Keratinocyte (primary cell): ENCODE data around the gene SREK1IP1. TPM values are rescaled to one million over a fixed set of nuclear protein-coding genes. Genes with fewer than 3 reads are reported as not detected.

ENCODE experiments used
- DNase-seq: peaks from one replicate; pipeline ENCODE4 v3.0.0-alpha.2; 2011; ENCODE audit warnings: low read depth, missing footprints, low spot score
- FAIRE-seq: peaks from 2 replicates; lab custom pipeline; 2011; peaks lifted over from hg19 to GRCh38; lab: Jason Lieb, UNC
- H2AFZ ChIP-seq: 2 replicates; pipeline ENCODE4 v1.6.0; 2012; ENCODE audit warnings: low read length, control low read depth, inconsistent platforms; ENCODE audit not compliant: control insufficient read depth
- H3K27ac ChIP-seq: 2 replicates; pipeline ENCODE4 v1.5.1; 2011; ENCODE audit warnings: low read length; ENCODE audit not compliant: control insufficient read depth, insufficient read depth
- H3K27me3 ChIP-seq: 3 replicates; pipeline ENCODE4 v1.6.0; 2011; ENCODE audit warnings: low read length; ENCODE audit not compliant: control insufficient read depth, insufficient read depth; ENCODE audit errors: extremely low read depth
- H3K36me3 ChIP-seq, 2 experiments: 2 replicates in 1 of 2; 3 replicates in 1 of 2; pipeline ENCODE4 v1.5.1; 2011; ENCODE audit warnings: low read length in 2 of 2, mild to moderate bottlenecking in 1 of 2; ENCODE audit not compliant: control insufficient read depth in 2 of 2, insufficient read depth in 2 of 2; ENCODE audit errors: extremely low read depth in 1 of 2
- H3K4me1 ChIP-seq: 3 replicates; pipeline ENCODE4 v1.5.1; 2011; ENCODE audit warnings: low read length; ENCODE audit not compliant: control insufficient read depth, insufficient read depth; ENCODE audit errors: extremely low read depth
- H3K4me2 ChIP-seq: 3 replicates; pipeline ENCODE4 v1.6.0; 2011; ENCODE audit warnings: low read depth, low read length; ENCODE audit not compliant: control insufficient read depth, insufficient read depth; ENCODE audit errors: extremely low read depth
- H3K4me3 ChIP-seq, 3 experiments: fragments of 200-600 bp in 1 of 3; sonication (generic) in 1 of 3; 2 replicates in 2 of 3; 3 replicates in 1 of 3; pipeline ENCODE4 v1.5.1; 2011 to 2016; ENCODE audit warnings: low read length in 3 of 3, mild to moderate bottlenecking in 3 of 3, control low read depth in 2 of 3, inconsistent platforms in 1 of 3, low read depth in 1 of 3, mixed read lengths in 1 of 3, mixed run types in 1 of 3, moderate library complexity in 1 of 3; ENCODE audit not compliant: control insufficient read depth in 2 of 3, insufficient read depth in 2 of 3; ENCODE audit errors: extremely low read depth in 1 of 3
- H3K79me2 ChIP-seq: 2 replicates; pipeline ENCODE4 v1.6.0; 2012; ENCODE audit warnings: low read length; ENCODE audit not compliant: control insufficient read depth, insufficient read depth
- H3K9ac ChIP-seq: 3 replicates; pipeline ENCODE4 v1.6.0; 2011; ENCODE audit warnings: low read length; ENCODE audit not compliant: control insufficient read depth, insufficient read depth; ENCODE audit errors: extremely low read depth
- H3K9me1 ChIP-seq: 3 replicates; pipeline ENCODE4 v1.6.0; 2011; ENCODE audit warnings: low read length; ENCODE audit not compliant: control insufficient read depth, insufficient read depth; ENCODE audit errors: extremely low read depth
- H3K9me3 ChIP-seq: 2 replicates; pipeline ENCODE4 v1.5.1; 2012; ENCODE audit warnings: low read depth, low read length; ENCODE audit not compliant: control insufficient read depth
- H4K20me1 ChIP-seq: 3 replicates; pipeline ENCODE4 v1.6.0; 2011; ENCODE audit warnings: low read length; ENCODE audit not compliant: control insufficient read depth, insufficient read depth; ENCODE audit errors: extremely low read depth
- EZH2 ChIP-seq: IDR thresholded peaks from one replicate; pipeline ENCODE4 v1.6.1; 2012; ENCODE audit warnings: inconsistent platforms, mild to moderate bottlenecking, low read length, moderate library complexity
- dilution Hi-C: fragments of 300-500 bp; cut with MboI; formaldehyde crosslinking; loops from one replicate; pipeline ENCODE4 v1.7.0; 2020; ENCODE audit warnings: low sequenced_read_pairs; ENCODE audit not compliant: extremely low pct_ligation_motif_present
- polyA plus RNA-seq, 5 experiments: library from polyadenylated mRNA; depleted of rRNA in 3 of 5; stranded (reverse) in 3 of 5; stranded (forward) in 1 of 5; unstranded in 1 of 5; fragments of >200 nt; gene quantifications; 1 replicate in 1 of 5; 2 replicates in 3 of 5; 3 replicates in 1 of 5; pipeline versions ENCODE4 v1.2.1 to v1.2.3, GENCODE V29; 2011 to 2012; ENCODE audit warnings: missing spikeins in 2 of 5, low read depth in 1 of 5, low replicate concordance in 1 of 5
- TF ChIP-seq, protein P1 (sequence below), 3 experiments: IDR thresholded peaks in 1 of 3; conservative IDR thresholded peaks in 1 of 3; optimal IDR thresholded peaks in 1 of 3; 2 replicates in 2 of 3; 3 replicates in 1 of 3; pipeline versions ENCODE3 to v1.5.1; 2011; ENCODE audit warnings: low read length in 3 of 3, mild to moderate bottlenecking in 3 of 3, moderate library complexity in 2 of 3, control low read depth in 1 of 3, inconsistent platforms in 1 of 3; ENCODE audit not compliant: insufficient read depth in 2 of 3; ENCODE audit errors: extremely low read depth in 1 of 3

Gene SREK1IP1
- polyA plus RNA-seq, 1 donor (not counting 4 experiments of a cell fraction or from before 2014, with no cell fraction given) = 10.8 TPM

GRCh38 chr5:64758901-64759300 is 9.6 kb downstream of the SREK1IP1 start:
- Histone ChIP-seq H2AFZ (no peak overlapping the region), H3K36me3 (peaks cover 2 to 3% of the 10 kb centered on the region in 2 experiments), H3K9ac (no peak overlapping the region), H3K27me3 (no peaks in the 10 kb centered on the region), H3K27ac (no peak overlapping the region), H3K9me1 (no peaks in the 10 kb centered on the region), H3K9me3 (no peaks in the 10 kb centered on the region), H3K4me2 (no peak overlapping the region), H3K4me1 (no peaks in the 10 kb centered on the region), H3K79me2 (peaks cover 90% of the 10 kb centered on the region), H3K4me3 (no peak overlapping the region), H4K20me1 (no peaks in the 10 kb centered on the region)
- dilution Hi-C loops = no loop called here
- DNase-seq (no peak), FAIRE-seq (no peak)
- no peak for TF ChIP-seq EZH2
- TF ChIP-seq, protein P1, sequence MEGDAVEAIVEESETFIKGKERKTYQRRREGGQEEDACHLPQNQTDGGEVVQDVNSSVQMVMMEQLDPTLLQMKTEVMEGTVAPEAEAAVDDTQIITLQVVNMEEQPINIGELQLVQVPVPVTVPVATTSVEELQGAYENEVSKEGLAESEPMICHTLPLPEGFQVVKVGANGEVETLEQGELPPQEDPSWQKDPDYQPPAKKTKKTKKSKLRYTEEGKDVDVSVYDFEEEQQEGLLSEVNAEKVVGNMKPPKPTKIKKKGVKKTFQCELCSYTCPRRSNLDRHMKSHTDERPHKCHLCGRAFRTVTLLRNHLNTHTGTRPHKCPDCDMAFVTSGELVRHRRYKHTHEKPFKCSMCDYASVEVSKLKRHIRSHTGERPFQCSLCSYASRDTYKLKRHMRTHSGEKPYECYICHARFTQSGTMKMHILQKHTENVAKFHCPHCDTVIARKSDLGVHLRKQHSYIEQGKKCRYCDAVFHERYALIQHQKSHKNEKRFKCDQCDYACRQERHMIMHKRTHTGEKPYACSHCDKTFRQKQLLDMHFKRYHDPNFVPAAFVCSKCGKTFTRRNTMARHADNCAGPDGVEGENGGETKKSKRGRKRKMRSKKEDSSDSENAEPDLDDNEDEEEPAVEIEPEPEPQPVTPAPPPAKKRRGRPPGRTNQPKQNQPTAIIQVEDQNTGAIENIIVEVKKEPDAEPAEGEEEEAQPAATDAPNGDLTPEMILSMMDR (optimal IDR thresholded peaks at IDR 0.05 in 1 of 3, IDR thresholded peaks at IDR 0.05 in 1 of 3, conservative IDR thresholded peaks at IDR 0.05 in 1 of 3; ENCODE audit: extremely low read depth in 1 of 3, insufficient read depth in 2 of 3, low read length in 3 of 3) = no peak

DNA sequence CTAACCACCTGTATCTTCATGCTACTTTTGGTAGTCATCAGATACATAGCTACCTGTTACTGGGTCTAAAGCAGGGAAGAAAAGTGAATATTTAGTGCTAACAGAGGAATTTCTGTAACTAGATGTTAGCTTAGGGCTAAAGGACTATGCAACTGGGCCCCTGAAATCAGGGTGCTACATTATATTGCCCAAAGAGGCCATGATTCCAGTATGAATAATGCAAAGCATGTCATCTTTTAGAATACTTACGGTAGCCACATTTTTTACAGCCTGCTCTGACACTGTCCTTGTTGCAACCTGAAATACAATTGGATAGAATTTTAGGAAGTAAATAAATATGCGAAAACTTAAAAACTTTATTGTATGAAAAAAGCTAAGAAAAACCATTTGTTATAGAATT is 14.4 kb downstream of the SREK1IP1 start:
- dilution Hi-C loops = no loop called here

More for the DNA sequence above, 14.4 kb downstream of the SREK1IP1 start:
- peaks cover 3 to 10% of the 10 kb centered on the region in 2 experiments for H3K36me3 ChIP-seq
- no peaks in the 10 kb centered on the region for H3K9me1 ChIP-seq
- no peaks in the 10 kb centered on the region for H3K9me3 ChIP-seq
- no peak for TF ChIP-seq EZH2
- TF ChIP-seq, protein P1 (optimal IDR thresholded peaks at IDR 0.05 in 1 of 3, IDR thresholded peaks at IDR 0.05 in 1 of 3, conservative IDR thresholded peaks at IDR 0.05 in 1 of 3; ENCODE audit: extremely low read depth in 1 of 3, insufficient read depth in 2 of 3, low read length in 3 of 3) = no peak
- H3K4me1 ChIP-seq = no peaks in the 10 kb centered on the region
- no peak overlapping the region for H3K27ac ChIP-seq
- no peak for DNase-seq
- H4K20me1 ChIP-seq = peaks cover 3% of the 10 kb centered on the region
- H3K27me3 ChIP-seq = no peaks in the 10 kb centered on the region
- FAIRE-seq = no peak
- no peak overlapping the region for H3K9ac ChIP-seq
- H2AFZ ChIP-seq = no peak overlapping the region
- H3K79me2 ChIP-seq = peaks cover 56% of the 10 kb centered on the region
- H3K4me3 ChIP-seq = no peak overlapping the region
- no peak overlapping the region for H3K4me2 ChIP-seq
